Measurements from ENCODE around the gene SDHB.

Gene SDHB

DNA sequence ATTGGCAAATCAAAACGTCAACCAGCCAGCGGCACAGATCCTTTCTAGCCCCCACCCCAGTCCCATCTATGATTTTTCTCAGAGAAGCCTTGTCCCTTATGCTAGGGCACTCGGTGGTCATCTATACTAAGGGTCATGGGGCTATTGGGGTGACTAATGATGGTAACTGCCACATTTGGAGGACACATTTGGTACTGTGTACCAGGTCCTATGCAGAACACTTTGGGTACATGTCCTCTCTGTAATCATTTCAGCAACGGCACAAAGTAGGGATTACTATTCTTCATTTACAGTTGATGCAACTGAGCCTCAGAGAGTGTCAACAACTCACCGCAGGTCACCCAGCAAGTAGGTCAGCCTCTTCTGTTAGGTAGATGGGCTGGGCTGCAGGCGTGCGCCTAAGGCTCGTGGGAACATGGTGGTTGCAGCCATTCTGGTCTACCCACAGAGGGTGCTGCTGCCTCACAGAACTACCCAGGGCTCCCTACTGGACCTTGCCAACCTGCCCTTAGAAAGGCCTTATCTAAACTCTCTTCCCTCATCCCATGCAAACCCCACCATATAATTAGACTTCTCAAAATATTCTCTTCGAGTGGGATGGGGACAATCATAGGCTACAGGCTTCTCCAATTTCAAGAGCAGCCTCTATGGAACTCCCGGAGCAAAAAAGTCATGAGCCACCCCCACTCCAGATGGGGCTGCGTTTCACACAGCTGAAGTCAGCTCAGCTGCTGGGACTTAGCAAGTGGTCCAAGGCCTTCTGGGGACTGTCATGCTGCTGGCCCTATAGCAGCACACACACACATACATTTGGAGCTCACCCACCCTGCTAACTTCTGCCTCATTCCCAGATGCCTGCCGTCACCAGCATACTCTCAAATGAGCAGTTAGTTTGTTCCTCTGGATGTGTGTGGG is 5.8 kb upstream of the SDHB start:
- peaks cover 15% of the 10 kb centered on the region for H3K4me1 ChIP-seq (ENCODE audit: control insufficient read depth, insufficient read depth, low read length)
- peaks cover 6% of the 10 kb centered on the region for H3K27me3 ChIP-seq (replicated peaks; ENCODE audit: control insufficient read depth, insufficient read depth, low read length)
- peaks cover under 1% of the 10 kb centered on the region for H3K9me3 ChIP-seq (ENCODE audit: control insufficient read depth, low read length)
- no peaks in the 10 kb centered on the region for H3K36me3 ChIP-seq (ENCODE audit: control insufficient read depth, insufficient read depth, low read length, severe bottlenecking)
- DNase-seq (ENCODE audit: low read depth) = peak; percentile 79
- H3K4me3 ChIP-seq (ENCODE audit: low read length) = no peak overlapping the region
- no peak overlapping the region for H3K9ac ChIP-seq (ENCODE audit: low read length)

DNA sequence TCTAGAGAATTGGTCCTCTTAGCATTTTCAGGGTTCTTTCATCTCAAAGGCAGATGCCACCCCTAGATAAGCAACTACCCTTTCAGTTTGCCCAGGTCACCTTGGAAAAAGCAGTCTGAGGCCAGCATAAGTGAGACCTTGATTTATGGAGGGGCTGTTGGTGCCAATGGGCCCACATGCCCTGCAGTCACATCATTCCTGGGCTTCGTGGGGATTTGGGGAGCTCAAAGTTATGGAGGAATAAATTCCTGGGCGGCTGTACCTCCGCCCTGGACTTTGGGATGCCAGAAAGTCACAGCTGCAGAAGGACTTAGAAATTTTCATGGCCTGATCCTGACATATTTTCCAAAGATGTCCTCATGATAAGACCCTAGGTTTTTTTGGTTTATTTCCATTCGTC is 2.7 kb upstream of the SDHB start:
- no peak for DNase-seq (ENCODE audit: low read depth)
- H3K36me3 ChIP-seq (ENCODE audit: control insufficient read depth, insufficient read depth, low read length, severe bottlenecking) = peaks cover under 1% of the 10 kb centered on the region
- no peaks in the 10 kb centered on the region for H3K9me3 ChIP-seq (ENCODE audit: control insufficient read depth, low read length)

DNA sequence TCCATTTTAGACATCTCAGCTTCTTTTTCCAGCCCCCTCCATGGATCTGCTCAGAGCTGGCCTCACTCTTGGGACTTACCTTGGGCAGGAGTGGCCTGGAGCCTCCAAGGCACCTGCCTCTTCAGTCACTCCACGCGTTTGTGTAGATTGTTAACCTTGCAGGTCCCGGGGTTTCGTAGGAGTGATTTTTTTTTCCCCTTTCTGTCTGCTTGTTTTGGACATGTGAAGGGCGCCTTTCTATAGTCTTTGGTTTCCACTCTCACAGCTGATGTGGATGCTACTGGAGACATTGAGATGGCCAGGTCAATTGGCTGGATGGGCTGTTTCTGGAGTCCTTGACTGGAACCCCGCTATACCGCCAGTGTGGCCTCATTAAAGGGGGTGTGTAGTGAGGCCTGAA is 2.0 kb upstream of the SDHB start:
- DNase-seq (ENCODE audit: low read depth) = no peak
- H3K4me3 ChIP-seq (ENCODE audit: low read length) = no peak overlapping the region
- H3K36me3 ChIP-seq (ENCODE audit: control insufficient read depth, insufficient read depth, low read length, severe bottlenecking) = peaks cover 8% of the 10 kb centered on the region

More for the DNA sequence above, 2.7 kb upstream of the SDHB start:
- peaks cover 22% of the 10 kb centered on the region for H3K4me1 ChIP-seq (ENCODE audit: control insufficient read depth, insufficient read depth, low read length)
- H3K4me3 ChIP-seq (ENCODE audit: low read length) = no peak overlapping the region
- peaks cover 6% of the 10 kb centered on the region for H3K27me3 ChIP-seq (replicated peaks; ENCODE audit: control insufficient read depth, insufficient read depth, low read length)
- no peak overlapping the region for H3K9ac ChIP-seq (ENCODE audit: low read length)

DNA sequence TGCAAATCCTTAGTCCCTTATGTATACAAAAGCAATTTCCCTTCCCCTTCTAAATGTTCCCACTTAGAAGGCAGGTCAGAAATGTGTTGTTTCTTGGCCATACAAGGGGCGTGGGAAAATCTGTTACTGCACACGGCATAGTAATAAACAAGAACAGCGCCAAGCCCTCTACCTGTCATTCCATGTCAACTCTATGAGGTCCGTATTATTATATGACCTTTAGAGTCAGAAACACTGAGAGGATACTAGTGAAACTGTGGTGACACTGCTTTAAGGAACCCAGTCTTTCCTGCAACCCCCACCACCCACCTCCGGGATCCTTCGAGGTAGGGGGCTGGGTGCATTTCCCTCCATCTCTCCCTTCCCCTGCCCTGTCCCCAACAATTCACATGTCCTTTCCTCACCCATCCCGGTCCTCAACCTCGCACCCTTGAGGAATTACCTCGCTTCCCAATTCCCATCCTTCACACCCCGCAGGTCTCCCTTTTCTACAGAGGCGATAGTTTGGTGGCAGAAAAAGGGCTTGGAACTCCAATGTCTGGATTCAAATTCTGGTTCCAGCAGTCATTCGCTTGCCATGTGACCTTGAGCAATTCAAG is 647 bp downstream of the SDHB start:
- no peak for DNase-seq (ENCODE audit: low read depth)
- Histone ChIP-seq H3K27me3 (replicated peaks; ENCODE audit: control insufficient read depth, insufficient read depth, low read length) (peaks cover 3% of the 10 kb centered on the region), H3K4me1 (ENCODE audit: control insufficient read depth, insufficient read depth, low read length) (peaks cover 13% of the 10 kb centered on the region), H3K4me3 (ENCODE audit: low read length) (peak overlapping the region; percentile 97), H3K9me3 (ENCODE audit: control insufficient read depth, low read length) (no peaks in the 10 kb centered on the region), H3K36me3 (ENCODE audit: control insufficient read depth, insufficient read depth, low read length, severe bottlenecking) (peaks cover 14% of the 10 kb centered on the region), H3K9ac (ENCODE audit: low read length) (peak overlapping the region; percentile 95)

More for the DNA sequence above, 2.0 kb upstream of the SDHB start:
- Histone ChIP-seq H3K27me3 (replicated peaks; ENCODE audit: control insufficient read depth, insufficient read depth, low read length) (peaks cover 6% of the 10 kb centered on the region), H3K4me1 (ENCODE audit: control insufficient read depth, insufficient read depth, low read length) (peaks cover 21% of the 10 kb centered on the region), H3K9ac (ENCODE audit: low read length) (no peak overlapping the region), H3K9me3 (ENCODE audit: control insufficient read depth, low read length) (no peaks in the 10 kb centered on the region)

DNA sequence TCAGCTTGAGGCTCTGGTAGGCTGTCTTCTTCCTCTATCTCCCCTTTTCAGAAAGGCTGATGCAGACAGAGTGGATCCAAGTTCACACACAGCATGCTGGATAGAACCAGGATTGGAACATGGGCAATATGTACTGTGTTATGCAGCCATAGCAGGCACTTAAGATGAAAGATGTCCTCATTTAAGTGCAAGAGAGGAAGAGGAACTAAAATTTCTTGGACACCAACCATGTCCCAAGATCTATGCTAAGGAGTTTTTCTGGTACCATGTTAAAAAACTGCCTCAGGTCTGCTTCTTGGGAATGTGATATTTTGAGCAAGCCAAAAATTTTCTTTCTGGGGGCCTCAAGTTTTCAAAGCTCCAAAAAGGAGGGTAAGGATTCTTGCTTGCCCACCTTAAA is 1.2 kb downstream of the SDHB start:
- no peak for DNase-seq (ENCODE audit: low read depth)
- Histone ChIP-seq H3K9ac (ENCODE audit: low read length) (peak overlapping the region; percentile 95), H3K4me1 (ENCODE audit: control insufficient read depth, insufficient read depth, low read length) (peaks cover 13% of the 10 kb centered on the region), H3K27me3 (replicated peaks; ENCODE audit: control insufficient read depth, insufficient read depth, low read length) (no peaks in the 10 kb centered on the region), H3K9me3 (ENCODE audit: control insufficient read depth, low read length) (no peaks in the 10 kb centered on the region), H3K4me3 (ENCODE audit: low read length) (peak overlapping the region; percentile 97), H3K36me3 (ENCODE audit: control insufficient read depth, insufficient read depth, low read length, severe bottlenecking) (peaks cover 14% of the 10 kb centered on the region)

DNA sequence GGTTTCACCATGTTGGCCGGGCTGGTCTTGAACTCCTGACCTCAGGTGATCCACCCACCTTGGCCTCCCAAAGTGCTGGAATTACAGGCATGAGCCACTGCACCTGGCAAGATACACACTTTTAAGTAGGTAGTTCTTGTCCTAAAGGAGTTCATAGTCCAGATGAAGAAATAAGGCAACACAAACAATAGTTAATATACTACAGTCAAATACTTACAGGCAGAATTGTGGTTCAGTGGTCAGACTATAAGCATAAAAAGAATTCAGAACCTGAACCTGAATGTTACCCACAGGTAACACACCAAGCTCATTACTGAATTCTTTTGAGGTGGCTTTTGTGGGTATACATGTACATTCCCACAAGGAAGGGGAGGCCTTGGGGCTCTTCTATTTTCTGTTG is 1.8 kb downstream of the SDHB start:
- peaks cover 14% of the 10 kb centered on the region for H3K36me3 ChIP-seq (ENCODE audit: control insufficient read depth, insufficient read depth, low read length, severe bottlenecking)
- DNase-seq (ENCODE audit: low read depth) = no peak
- no peaks in the 10 kb centered on the region for H3K27me3 ChIP-seq (replicated peaks; ENCODE audit: control insufficient read depth, insufficient read depth, low read length)
- H3K9ac ChIP-seq (ENCODE audit: low read length) = peak overlapping the region; percentile 95
- no peaks in the 10 kb centered on the region for H3K9me3 ChIP-seq (ENCODE audit: control insufficient read depth, low read length)
- H3K4me3 ChIP-seq (ENCODE audit: low read length) = no peak overlapping the region
- peaks cover 18% of the 10 kb centered on the region for H3K4me1 ChIP-seq (ENCODE audit: control insufficient read depth, insufficient read depth, low read length)

DNA sequence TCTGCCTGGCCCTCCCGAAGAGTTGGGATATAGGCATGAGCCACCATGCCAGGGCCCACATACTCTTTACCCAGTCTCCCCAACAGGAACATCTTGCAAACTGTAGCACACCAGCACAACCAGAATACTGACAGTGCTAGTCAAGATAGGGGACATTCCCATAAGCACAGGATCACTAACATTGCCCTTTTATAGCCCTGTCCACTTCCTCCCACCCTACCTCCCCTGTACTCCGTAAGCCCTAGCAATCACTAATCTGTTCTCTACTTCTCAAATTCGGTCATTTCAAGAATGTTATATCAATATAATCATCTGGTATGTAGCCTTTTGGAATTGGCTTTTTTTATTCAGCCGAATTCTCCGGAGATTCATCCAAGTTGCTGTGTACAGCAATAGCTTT is 5.9 kb downstream of the SDHB start:
- DNase-seq (ENCODE audit: low read depth) = no peak
- H3K27me3 ChIP-seq (replicated peaks; ENCODE audit: control insufficient read depth, insufficient read depth, low read length) = no peaks in the 10 kb centered on the region
- H3K4me3 ChIP-seq (ENCODE audit: low read length) = no peak overlapping the region
- peak overlapping the region; percentile 29 for H3K9ac ChIP-seq (ENCODE audit: low read length)
- peaks cover 33% of the 10 kb centered on the region for H3K36me3 ChIP-seq (ENCODE audit: control insufficient read depth, insufficient read depth, low read length, severe bottlenecking)
- no peaks in the 10 kb centered on the region for H3K9me3 ChIP-seq (ENCODE audit: control insufficient read depth, low read length)
- peaks cover 31% of the 10 kb centered on the region for H3K4me1 ChIP-seq (ENCODE audit: control insufficient read depth, insufficient read depth, low read length)

DNA sequence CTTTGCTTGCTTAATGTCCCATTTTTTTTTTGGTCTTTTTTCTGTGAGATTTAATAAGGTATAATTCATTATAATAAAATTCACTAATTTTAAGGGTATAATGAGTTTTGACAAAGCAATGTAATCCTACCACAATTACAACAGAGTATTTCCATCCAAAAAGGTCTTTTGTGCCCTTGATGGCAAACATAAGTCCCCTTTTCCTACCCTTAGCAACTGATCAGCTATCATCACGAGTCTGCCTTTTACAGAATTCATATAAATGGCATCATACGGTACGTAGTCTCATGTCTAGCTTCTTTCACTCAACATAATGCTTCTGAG is 7.5 kb downstream of the SDHB start:
- Histone ChIP-seq H3K9ac (ENCODE audit: low read length) (peak overlapping the region; percentile 77), H3K27me3 (replicated peaks; ENCODE audit: control insufficient read depth, insufficient read depth, low read length) (no peaks in the 10 kb centered on the region), H3K4me3 (ENCODE audit: low read length) (no peak overlapping the region), H3K9me3 (ENCODE audit: control insufficient read depth, low read length) (no peaks in the 10 kb centered on the region), H3K36me3 (ENCODE audit: control insufficient read depth, insufficient read depth, low read length, severe bottlenecking) (peaks cover 42% of the 10 kb centered on the region), H3K4me1 (ENCODE audit: control insufficient read depth, insufficient read depth, low read length) (peaks cover 22% of the 10 kb centered on the region)
- no peak for DNase-seq (ENCODE audit: low read depth)

DNA sequence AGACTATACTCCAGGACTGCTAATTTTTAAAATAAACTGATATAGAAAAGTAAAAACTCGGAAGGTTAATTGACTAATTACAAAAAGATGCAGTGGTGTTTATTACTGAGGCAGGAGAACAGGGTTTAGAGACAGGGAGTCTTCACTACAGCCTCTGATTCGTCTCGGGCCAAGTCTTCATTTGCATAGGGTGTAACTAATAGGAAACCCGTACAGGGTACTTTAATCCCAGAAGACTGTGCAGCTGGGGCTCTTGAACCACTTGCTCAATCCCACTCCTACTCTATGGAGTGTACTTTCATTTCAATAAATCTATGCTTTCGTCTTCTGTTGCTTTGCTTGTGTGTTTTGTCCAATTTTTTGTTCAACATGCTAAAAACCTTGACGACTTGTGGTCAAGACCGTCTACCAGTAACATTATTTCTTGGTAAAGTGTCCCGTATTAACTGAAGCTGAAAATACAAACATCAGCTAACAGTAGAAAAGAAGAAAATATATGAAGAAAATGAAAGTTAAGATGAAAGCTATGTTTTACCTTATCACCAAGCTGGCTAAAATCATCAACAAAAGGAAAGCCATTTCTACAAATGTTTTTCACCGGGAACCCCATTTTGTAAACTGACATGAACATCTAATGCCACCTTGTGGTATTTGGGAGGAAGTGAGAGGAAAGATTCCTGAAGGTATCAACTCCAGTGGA is 8.0 kb downstream of the SDHB start:
- peak; percentile 87 for DNase-seq (ENCODE audit: low read depth)
- Histone ChIP-seq H3K4me1 (ENCODE audit: control insufficient read depth, insufficient read depth, low read length) (peaks cover 22% of the 10 kb centered on the region), H3K9me3 (ENCODE audit: control insufficient read depth, low read length) (no peaks in the 10 kb centered on the region), H3K9ac (ENCODE audit: low read length) (peak overlapping the region; percentile 77), H3K27me3 (replicated peaks; ENCODE audit: control insufficient read depth, insufficient read depth, low read length) (no peaks in the 10 kb centered on the region), H3K36me3 (ENCODE audit: control insufficient read depth, insufficient read depth, low read length, severe bottlenecking) (peaks cover 42% of the 10 kb centered on the region), H3K4me3 (ENCODE audit: low read length) (peak overlapping the region; percentile 78)

DNA sequence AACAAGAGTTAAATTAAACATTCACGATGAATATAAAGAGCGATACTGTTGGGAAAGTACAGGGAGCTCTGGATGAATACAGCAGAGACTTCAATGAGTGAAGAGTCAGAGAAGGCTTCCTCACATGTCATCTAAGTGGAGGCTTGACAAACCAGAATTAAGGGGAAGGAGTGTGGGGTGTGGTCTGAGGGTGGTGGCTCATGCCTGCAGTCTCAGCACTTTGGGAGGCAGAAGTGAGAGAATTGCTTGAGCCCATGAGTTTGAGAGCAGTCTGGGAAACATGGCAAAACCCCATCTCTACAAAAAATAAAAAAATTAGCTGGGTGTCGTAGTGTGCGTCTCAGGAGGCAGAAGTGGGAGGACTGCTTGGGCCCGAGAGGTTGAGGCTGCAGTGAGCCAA is 8.7 kb downstream of the SDHB start:
- Histone ChIP-seq H3K4me3 (ENCODE audit: low read length) (no peak overlapping the region), H3K4me1 (ENCODE audit: control insufficient read depth, insufficient read depth, low read length) (peaks cover 22% of the 10 kb centered on the region), H3K9ac (ENCODE audit: low read length) (peak overlapping the region; percentile 77), H3K36me3 (ENCODE audit: control insufficient read depth, insufficient read depth, low read length, severe bottlenecking) (peaks cover 46% of the 10 kb centered on the region), H3K9me3 (ENCODE audit: control insufficient read depth, low read length) (no peaks in the 10 kb centered on the region), H3K27me3 (replicated peaks; ENCODE audit: control insufficient read depth, insufficient read depth, low read length) (no peaks in the 10 kb centered on the region)
- no peak for DNase-seq (ENCODE audit: low read depth)

DNA sequence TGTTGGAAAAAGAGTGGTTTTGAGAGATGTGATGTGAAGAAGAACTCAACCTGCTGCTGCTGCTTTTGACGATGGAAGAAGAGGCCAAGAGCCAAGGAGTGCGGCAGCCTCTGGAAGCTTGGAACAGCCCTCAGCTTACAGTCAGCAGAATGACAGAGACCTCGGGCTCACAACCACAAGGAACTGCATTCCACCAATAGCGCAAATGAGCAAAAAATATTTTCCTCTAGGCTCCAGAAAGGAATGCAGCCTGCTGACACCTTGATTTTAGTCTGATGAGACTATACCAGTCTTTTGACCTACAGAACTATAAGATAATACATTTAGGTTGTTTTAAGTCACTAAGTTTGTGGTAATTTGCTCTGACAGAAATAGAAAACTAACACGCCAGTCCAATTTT is 10.2 kb downstream of the SDHB start:
- H3K36me3 ChIP-seq (ENCODE audit: control insufficient read depth, insufficient read depth, low read length, severe bottlenecking) = peaks cover 54% of the 10 kb centered on the region
- H3K4me3 ChIP-seq (ENCODE audit: low read length) = no peak overlapping the region
- no peaks in the 10 kb centered on the region for H3K27me3 ChIP-seq (replicated peaks; ENCODE audit: control insufficient read depth, insufficient read depth, low read length)
- H3K4me1 ChIP-seq (ENCODE audit: control insufficient read depth, insufficient read depth, low read length) = peaks cover 22% of the 10 kb centered on the region
- no peak overlapping the region for H3K9ac ChIP-seq (ENCODE audit: low read length)
- no peaks in the 10 kb centered on the region for H3K9me3 ChIP-seq (ENCODE audit: control insufficient read depth, low read length)
- no peak for DNase-seq (ENCODE audit: low read depth)

Data from adipocyte (in vitro differentiated cells).